IMR-90 (cell line): ENCODE results near the gene NTM. TPM values are rescaled to one million over a fixed set of nuclear protein-coding genes. Genes with fewer than 3 reads are reported as not detected.

ENCODE experiments used
- ATAC-seq: fragments of 200-7000 bp; cut with Tn5 transposase; 2 replicates; pipeline ENCODE4 v1.9.1; 2020; ENCODE audit warnings: low read depth, mild to moderate bottlenecking, moderate library complexity
- BruUV-seq: library from RNA; stranded (reverse); fragments of 400-500 nt; replicated peaks from 2 replicates; lab custom pipeline; 2021; lab: Mats Ljungman, UMichigan
- CTCF ChIA-PET: fragments of 300-600 bp; formaldehyde crosslinking; extraction: SDS; loops from one replicate; lab custom pipeline; 2021; ENCODE audit warnings: antibody characterized with exemption; lab: Yijun Ruan, JAX
- POLR2A ChIA-PET: fragments of 300-600 bp; sonication (Branson Sonifier 250); formaldehyde crosslinking; loops from one replicate; lab custom pipeline; 2022; ENCODE audit warnings: antibody characterized with exemption; ENCODE audit not compliant: unreplicated experiment; lab: Charles Lee
- DNase-seq: peaks from one replicate; pipeline ENCODE4 v3.0.0; 2013
- H2AFZ ChIP-seq: replicated peaks from 2 replicates; pipeline ENCODE3; 2013; ENCODE audit warnings: low read length, mild to moderate bottlenecking; ENCODE audit not compliant: poor library complexity
- H2AK5ac ChIP-seq: 2 replicates; pipeline ENCODE4 v1.6.1; 2013; ENCODE audit warnings: low read depth, low read length, inconsistent platforms
- H2AK9ac ChIP-seq: replicated peaks from 2 replicates; pipeline ENCODE3; 2013; ENCODE audit warnings: mild to moderate bottlenecking, low read depth, low read length, moderate library complexity; ENCODE audit not compliant: poor library complexity
- H2BK120ac ChIP-seq: 2 replicates; pipeline ENCODE4 v1.6.1; 2013; ENCODE audit warnings: low read depth, low read length, inconsistent platforms
- H2BK15ac ChIP-seq: 3 replicates; pipeline ENCODE4 v1.6.1; 2013; ENCODE audit warnings: low read depth, low read length, inconsistent platforms
- H2BK20ac ChIP-seq: 2 replicates; pipeline ENCODE4 v1.6.1; 2013; ENCODE audit warnings: low read depth, mild to moderate bottlenecking, inconsistent platforms, low read length, moderate library complexity
- H2BK5ac ChIP-seq: 2 replicates; pipeline ENCODE4 v1.6.1; 2013; ENCODE audit warnings: mild to moderate bottlenecking, low read depth, low read length, inconsistent platforms; ENCODE audit not compliant: poor library complexity, severe bottlenecking
- H3K14ac ChIP-seq: replicated peaks from 2 replicates; pipeline ENCODE4 v1.6.1; 2013; ENCODE audit warnings: low read depth, low read length, inconsistent platforms
- H3K18ac ChIP-seq: 2 replicates; pipeline ENCODE4 v1.6.1; 2013; ENCODE audit warnings: low read depth, low read length, control low read depth
- H3K23ac ChIP-seq: 2 replicates; pipeline ENCODE4 v1.6.1; 2013; ENCODE audit warnings: low read depth, low read length, inconsistent platforms
- H3K27ac ChIP-seq: 2 replicates; pipeline ENCODE4 v1.5.1; 2013; ENCODE audit warnings: mild to moderate bottlenecking, control low read depth, low read length; ENCODE audit not compliant: insufficient read depth
- H3K27me3 ChIP-seq: 2 replicates; pipeline ENCODE4 v1.6.1; 2013; ENCODE audit warnings: low read length; ENCODE audit not compliant: control insufficient read depth, insufficient read depth
- H3K36me3 ChIP-seq: 2 replicates; pipeline ENCODE4 v1.6.1; 2013; ENCODE audit warnings: low read length, mixed read lengths; ENCODE audit not compliant: control insufficient read depth, insufficient read depth
- H3K4ac ChIP-seq: 2 replicates; pipeline ENCODE4 v1.6.1; 2013; ENCODE audit warnings: low read depth, low read length, inconsistent platforms
- H3K4me1 ChIP-seq: 2 replicates; pipeline ENCODE4 v1.6.1; 2013; ENCODE audit warnings: low read length, mixed read lengths; ENCODE audit not compliant: control insufficient read depth, insufficient read depth
- H3K4me2 ChIP-seq: 2 replicates; pipeline ENCODE4 v1.6.1; 2013; ENCODE audit warnings: low read depth, mild to moderate bottlenecking, control low read depth, low read length, moderate library complexity
- H3K4me3 ChIP-seq: 2 replicates; pipeline ENCODE4 v1.5.1; 2013; ENCODE audit warnings: low read depth, mild to moderate bottlenecking, control low read depth, low read length, moderate library complexity; ENCODE audit not compliant: insufficient read depth
- H3K56ac ChIP-seq: 2 replicates; pipeline ENCODE4 v1.6.1; 2013; ENCODE audit warnings: low read length, inconsistent platforms; ENCODE audit not compliant: insufficient read depth; ENCODE audit errors: extremely low read depth
- H3K79me1 ChIP-seq, 2 experiments: 2 replicates each; pipeline ENCODE4 v1.6.1; 2013; ENCODE audit warnings: low read length in 2 of 2, inconsistent platforms in 1 of 2, low read depth in 1 of 2
- H3K9ac ChIP-seq: 2 replicates; pipeline ENCODE4 v1.6.1; 2013; ENCODE audit warnings: low read depth, low read length, control low read depth
- H3K9me1 ChIP-seq: 2 replicates; pipeline ENCODE4 v1.6.1; 2013; ENCODE audit warnings: low read length, inconsistent platforms; ENCODE audit not compliant: insufficient read depth
- H3K9me3 ChIP-seq: 2 replicates; pipeline ENCODE4 v1.6.1; 2013; ENCODE audit warnings: low read length; ENCODE audit not compliant: control insufficient read depth, insufficient read depth
- H4K20me1 ChIP-seq: 2 replicates; pipeline ENCODE4 v1.6.1; 2013; ENCODE audit warnings: low read length, inconsistent platforms; ENCODE audit not compliant: insufficient read depth
- H4K5ac ChIP-seq: 2 replicates; pipeline ENCODE4 v1.6.1; 2013; ENCODE audit warnings: mild to moderate bottlenecking, low read depth, low read length, control low read depth
- H4K8ac ChIP-seq, 2 experiments: 2 replicates each; pipeline ENCODE4 v1.6.1; 2013; ENCODE audit warnings: low read depth in 2 of 2, low read length in 2 of 2, control low read depth in 1 of 2, inconsistent platforms in 1 of 2
- H4K91ac ChIP-seq: 2 replicates; pipeline ENCODE4 v1.6.1; 2013; ENCODE audit warnings: low read depth, low read length, inconsistent platforms; ENCODE audit not compliant: insufficient read depth
- BHLHE40 ChIP-seq: fragments of 150-350 bp; IDR thresholded peaks from 2 replicates; pipeline ENCODE4 v1.6.1; 2016; ENCODE audit warnings: mild to moderate bottlenecking, low read depth, low read length
- CHD1 ChIP-seq: IDR thresholded peaks from 2 replicates; pipeline ENCODE4 v1.6.1; 2012; ENCODE audit warnings: low read depth, low read length, improper control_type of control experiment
- MAZ ChIP-seq: IDR thresholded peaks from 2 replicates; pipeline ENCODE4 v1.6.1; 2012; ENCODE audit warnings: low read depth, mild to moderate bottlenecking, low read length, improper control_type of control experiment, moderate library complexity, borderline replicate concordance
- NFE2L2 ChIP-seq: fragments of 150-350 bp; IDR thresholded peaks from 2 replicates; pipeline ENCODE4 v1.6.1; 2016; ENCODE audit warnings: low read depth, mild to moderate bottlenecking, low read length
- RAD21 ChIP-seq: IDR thresholded peaks from 2 replicates; pipeline ENCODE4 v1.6.1; 2012; ENCODE audit warnings: low read length, improper control_type of control experiment
- WGBS, 2 experiments: methylation state at CpG; one replicate each; pipeline versions ENCODE4 v1.1.5 to v1.1.7; 2013; ENCODE audit warnings: missing lambda C conversion rate in 2 of 2; ENCODE audit not compliant: insufficient read length in 1 of 2; ENCODE audit errors: extremely low coverage in 2 of 2; 5-methylcytosine and 5-hydroxymethylcytosine counted together
- dilution Hi-C: fragments of 300-500 bp; cut with HindIII; formaldehyde crosslinking; loops from one replicate; pipeline ENCODE4 v1.14.3; 2018; ENCODE audit warnings: low sequenced_read_pairs; ENCODE audit not compliant: unreplicated experiment
- in situ Hi-C: fragments of 300-500 bp; cut with MboI; formaldehyde crosslinking; loops from 3 replicates; pipeline ENCODE4 v1.14.3; 2019; ENCODE audit warnings: low sequenced_read_pairs, inconsistent platforms, mixed read lengths
- intact Hi-C: fragments of 100-400 bp; cut with micrococcal nuclease; formaldehyde crosslinking; loops from 2 replicates; pipeline ENCODE4 v1.10.0; 2022
- polyA plus RNA-seq, 3 experiments: library from polyadenylated mRNA; depleted of rRNA; stranded (reverse); fragments of >200 nt; gene quantifications; 2 replicates each; pipeline ENCODE4 v1.2.3, GENCODE V29; 2012; ENCODE audit warnings: low replicate concordance in 1 of 3
- total RNA-seq: library from RNA; depleted of rRNA; stranded (reverse); fragments of >200 nt; gene quantifications from 2 replicates; pipeline ENCODE4 v1.2.3, GENCODE V29; 2012
- TF ChIP-seq, protein P1 (sequence below): fragments of 150-350 bp; IDR thresholded peaks from 2 replicates; pipeline ENCODE4 v1.6.1; 2017; ENCODE audit warnings: mild to moderate bottlenecking, antibody characterized with exemption, low read length, low read depth

The NTM gene
- total and polyA plus RNA-seq, 2 of the 4 experiments (the other 2 are of a cell fraction): 19.5 to 25.5 TPM

DNA sequence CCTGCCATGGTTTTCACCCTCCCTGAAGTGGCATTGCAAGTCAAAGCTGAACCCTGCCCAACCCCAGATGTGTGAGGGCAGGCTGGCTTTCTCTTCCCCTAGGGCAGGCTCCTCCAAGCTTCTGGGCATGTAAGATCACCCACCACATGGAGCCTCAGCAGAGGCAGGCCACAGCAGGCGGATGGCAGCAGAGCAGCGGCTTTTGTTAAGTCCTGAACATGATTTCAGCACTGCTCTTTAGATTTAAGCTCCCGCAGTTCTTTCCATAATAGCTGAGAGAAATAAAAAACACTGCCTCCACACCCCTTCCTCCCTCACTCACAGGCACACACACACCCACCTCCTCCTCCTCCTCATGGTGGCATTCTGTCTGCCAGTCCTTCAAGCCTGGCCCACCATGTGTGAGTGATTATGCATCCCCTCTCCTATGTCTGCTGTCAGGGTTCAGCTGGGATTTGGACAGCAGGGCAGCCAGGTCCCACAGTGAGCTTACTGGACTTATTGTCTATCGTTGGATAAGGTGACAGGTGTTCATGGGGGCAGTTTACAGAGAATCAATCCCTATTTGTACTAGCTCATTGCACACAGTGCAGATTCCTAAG is 5.0 kb upstream of the NTM start:
- Histone ChIP-seq H4K5ac (no peak overlapping the region), H3K9ac (no peak overlapping the region), H2BK5ac (no peak overlapping the region), H3K79me1 (no peaks in the 10 kb centered on the region), H3K23ac (no peak overlapping the region), H4K91ac (no peak overlapping the region), H3K56ac (no peak overlapping the region), H3K4me1 (no peaks in the 10 kb centered on the region), H3K18ac (no peak overlapping the region), H2AK5ac (no peak overlapping the region), H3K9me1 (no peaks in the 10 kb centered on the region), H3K27ac (no peak overlapping the region), H3K4me2 (no peak overlapping the region), H2BK120ac (no peak overlapping the region), H2AFZ (no peak overlapping the region), H2BK20ac (no peak overlapping the region), H4K20me1 (no peaks in the 10 kb centered on the region), H3K27me3 (no peaks in the 10 kb centered on the region), H3K4ac (no peak overlapping the region), H3K4me3 (no peak overlapping the region), H2BK15ac (no peak overlapping the region), H3K14ac (no peak overlapping the region), H3K36me3 (no peaks in the 10 kb centered on the region), H3K9me3 (no peaks in the 10 kb centered on the region), H4K8ac (no peak overlapping the region), H2AK9ac (no peak overlapping the region)
- intact Hi-C loops (loop anchor here (5.0 kb wide), 1 partner anchor 1147 kb away; no protein-coding TSS in a partner anchor), dilution Hi-C loops (no loop called here), in situ Hi-C loops (no loop called here)
- CTCF ChIA-PET: no interaction called here
- TF ChIP-seq NFE2L2 (no peak), RAD21 (no peak), BHLHE40 (no peak), CHD1 (no peak), MAZ (no peak)
- TF ChIP-seq, protein P1, sequence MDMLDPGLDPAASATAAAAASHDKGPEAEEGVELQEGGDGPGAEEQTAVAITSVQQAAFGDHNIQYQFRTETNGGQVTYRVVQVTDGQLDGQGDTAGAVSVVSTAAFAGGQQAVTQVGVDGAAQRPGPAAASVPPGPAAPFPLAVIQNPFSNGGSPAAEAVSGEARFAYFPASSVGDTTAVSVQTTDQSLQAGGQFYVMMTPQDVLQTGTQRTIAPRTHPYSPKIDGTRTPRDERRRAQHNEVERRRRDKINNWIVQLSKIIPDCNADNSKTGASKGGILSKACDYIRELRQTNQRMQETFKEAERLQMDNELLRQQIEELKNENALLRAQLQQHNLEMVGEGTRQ: no peak
- DNase-seq: no peak
- BruUV-seq: no TSS peak
- 32% methylated on average over 3 of the region's 4 CpGs; no CpG with 5 or more reads in 1 of the 2 experiments for WGBS, 2 experiments
- ATAC-seq: no peak
- POLR2A ChIA-PET: no interaction called here
